ENCODE measurements around the gene ICOS. TPM values are rescaled to one million over a fixed set of nuclear protein-coding genes. Genes with fewer than 3 reads are reported as not detected.

Gene ICOS
- total and polyA plus RNA-seq, 9 donors = 0.05 to 0.40 (median 0.11) TPM; not detected in 4

GRCh38 chr2:203909974-203910373 is 26.6 kb upstream of the ICOS start:
- H3K36me3 ChIP-seq = no peaks in the 10 kb centered on the region
- no peaks in the 10 kb centered on the region for H3K27me3 ChIP-seq
- no peaks in the 10 kb centered on the region for H3K9me3 ChIP-seq
- H3K27ac ChIP-seq = no peak overlapping the region
- TF ChIP-seq EP300 (IDR thresholded peaks at IDR 0.05) (no peak), CTCF (IDR thresholded peaks at IDR 0.05) (no peak), POLR2A (IDR thresholded peaks at IDR 0.05) (no peak)
- no peak for DNase-seq
- intact Hi-C loops (cut with DNase I) = no loop called here
- no peaks in the 10 kb centered on the region for H3K4me1 ChIP-seq (ENCODE audit: insufficient read depth)
- 32 to 43% (median 40%) methylated on average over 5 of the region's 5 CpGs for WGBS, 3 donors
- no peak overlapping the region for H3K4me3 ChIP-seq

GRCh38 chr2:203913947-203914346 is 22.6 kb upstream of the ICOS start:
- no peak overlapping the region for H3K4me3 ChIP-seq
- no peak for TF ChIP-seq EP300 (IDR thresholded peaks at IDR 0.05)
- TF ChIP-seq POLR2A (IDR thresholded peaks at IDR 0.05) = no peak
- TF ChIP-seq CTCF (IDR thresholded peaks at IDR 0.05) = no peak
- no peak overlapping the region for H3K27ac ChIP-seq
- H3K9me3 ChIP-seq = no peaks in the 10 kb centered on the region
- no peaks in the 10 kb centered on the region for H3K4me1 ChIP-seq (ENCODE audit: insufficient read depth)
- no peak for DNase-seq
- no peaks in the 10 kb centered on the region for H3K27me3 ChIP-seq
- H3K36me3 ChIP-seq = no peaks in the 10 kb centered on the region
- intact Hi-C loops (cut with DNase I) = no loop called here
- 79 to 84% (median 82%) methylated on average over 8 of the region's 8 CpGs for WGBS, 3 donors

- no peak for TF ChIP-seq EP300 (IDR thresholded peaks at IDR 0.05)
- no peak for TF ChIP-seq CTCF (IDR thresholded peaks at IDR 0.05)
- TF ChIP-seq POLR2A (IDR thresholded peaks at IDR 0.05) = no peak
- 37 to 48% (median 43%) methylated on average over 8 of the region's 8 CpGs for WGBS, 3 donors
- Histone ChIP-seq H3K4me1 (ENCODE audit: insufficient read depth) (no peaks in the 10 kb centered on the region), H3K27ac (no peak overlapping the region), H3K9me3 (no peaks in the 10 kb centered on the region), H3K36me3 (no peaks in the 10 kb centered on the region), H3K4me3 (no peak overlapping the region), H3K27me3 (no peaks in the 10 kb centered on the region)
- no peak for DNase-seq
- intact Hi-C loops (cut with DNase I) = no loop called here
Measured at GRCh38 chr2:203914546-203915182, 21.9 kb upstream of the ICOS start.

GRCh38 chr2:203915256-203915655 is 21.3 kb upstream of the ICOS start:
- 55 to 75% (median 56%) methylated on average over 7 of the region's 7 CpGs for WGBS, 3 donors

More at GRCh38 chr2:203915256-203915655, 21.3 kb upstream of the ICOS start:
- H3K27me3 ChIP-seq = no peaks in the 10 kb centered on the region
- H3K9me3 ChIP-seq = no peaks in the 10 kb centered on the region
- H3K4me3 ChIP-seq = no peak overlapping the region
- H3K27ac ChIP-seq = no peak overlapping the region
- no peak for DNase-seq
- intact Hi-C loops (cut with DNase I) = no loop called here
- no peaks in the 10 kb centered on the region for H3K36me3 ChIP-seq
- H3K4me1 ChIP-seq (ENCODE audit: insufficient read depth) = no peaks in the 10 kb centered on the region
- TF ChIP-seq POLR2A (IDR thresholded peaks at IDR 0.05) (no peak), CTCF (IDR thresholded peaks at IDR 0.05) (no peak), EP300 (IDR thresholded peaks at IDR 0.05) (no peak)

Data from ovary (tissue), 9 donors.